DOHH2 (cell line): ENCODE results near the gene ITGA8.
"Not testable (repeated sequence)": the region's sequence is repeated elsewhere in the genome, so short reads cannot be mapped to it uniquely, and the experiment has no call there.

Source experiments
- H3F3A ChIP-seq: fragments of 200-600 bp; sonication (generic), shearing (Covaris generic); 2 replicates; pipeline ENCODE4 v1.6.0; 2016; ENCODE audit warnings: antibody characterized with exemption, mild to moderate bottlenecking; ENCODE audit not compliant: control insufficient read depth, insufficient read depth
- H3K27ac ChIP-seq: fragments of 200-600 bp; sonication (generic); 2 replicates; pipeline ENCODE4 v1.5.1; 2014; ENCODE audit warnings: low read depth, mild to moderate bottlenecking, low read length, moderate library complexity
- H3K27me3 ChIP-seq: fragments of 200-600 bp; sonication (generic); 2 replicates; pipeline ENCODE4 v1.6.1; 2014; ENCODE audit warnings: mild to moderate bottlenecking, low read length, mixed read lengths; ENCODE audit not compliant: control insufficient read depth
- H3K36me3 ChIP-seq: fragments of 200-600 bp; sonication (generic); 2 replicates; pipeline ENCODE4 v1.6.1; 2014; ENCODE audit warnings: mild to moderate bottlenecking, low read length, moderate library complexity, mixed read lengths; ENCODE audit not compliant: control insufficient read depth
- H3K4me1 ChIP-seq: fragments of 200-600 bp; sonication (generic); 2 replicates; pipeline ENCODE4 v1.6.1; 2014; ENCODE audit warnings: mild to moderate bottlenecking, low read length, mixed read lengths; ENCODE audit not compliant: control insufficient read depth
- H3K4me2 ChIP-seq: fragments of 200-600 bp; sonication (generic); 2 replicates; pipeline ENCODE4 v1.6.0; 2014; ENCODE audit warnings: mild to moderate bottlenecking, low read length, moderate library complexity
- H3K4me3 ChIP-seq: fragments of 200-600 bp; sonication (generic); 2 replicates; pipeline ENCODE4 v1.5.1; 2014; ENCODE audit warnings: mild to moderate bottlenecking, low read length, mixed read lengths
- H3K79me2 ChIP-seq: fragments of 200-600 bp; sonication (generic); 2 replicates; pipeline ENCODE4 v1.6.1; 2014; ENCODE audit warnings: mild to moderate bottlenecking, low read length, mixed read lengths; ENCODE audit not compliant: control insufficient read depth
- H3K9me2 ChIP-seq: fragments of 200-600 bp; sonication (generic); replicated peaks from 2 replicates; pipeline ENCODE4 v1.6.1; 2014; ENCODE audit warnings: mild to moderate bottlenecking, low read length, mixed read lengths; ENCODE audit not compliant: control insufficient read depth
- H3K9me3 ChIP-seq: fragments of 200-600 bp; sonication (generic); 2 replicates; pipeline ENCODE4 v1.6.1; 2014; ENCODE audit warnings: antibody characterized with exemption, low read length, mixed read lengths; ENCODE audit not compliant: control insufficient read depth, insufficient read depth
- H4K20me1 ChIP-seq: fragments of 200-600 bp; sonication (generic); 2 replicates; pipeline ENCODE4 v1.6.0; 2014; ENCODE audit warnings: low read depth, mild to moderate bottlenecking, antibody characterized with exemption, low read length, moderate library complexity; ENCODE audit not compliant: control insufficient read depth, insufficient read depth
- CTCF ChIP-seq: fragments of 200-600 bp; sonication (generic); IDR thresholded peaks from one replicate; pipeline ENCODE4 v1.5.1; 2014; ENCODE audit warnings: antibody characterized with exemption, mild to moderate bottlenecking, low read depth, low read length; ENCODE audit not compliant: poor library complexity, severe bottlenecking
- EZH2phosphoT487 ChIP-seq: fragments of 200-600 bp; sonication (generic); IDR thresholded peaks from 2 replicates; pipeline ENCODE4 v1.6.1; 2017; ENCODE audit warnings: borderline replicate concordance, mild to moderate bottlenecking, antibody characterized with exemption, low read length, moderate library complexity, mixed read lengths

The ITGA8 gene

GRCh38 chr10:15640536-15641085 lies 79.1 kb downstream of the ITGA8 start:
- H3K27me3 ChIP-seq: no peaks in the 10 kb centered on the region
- no peaks in the 10 kb centered on the region for H3K4me1 ChIP-seq
- no peaks in the 10 kb centered on the region for H3K9me3 ChIP-seq
- H3K27ac ChIP-seq: no peak overlapping the region
- H3K79me2 ChIP-seq: no peaks in the 10 kb centered on the region
- H3K4me2 ChIP-seq: no peak overlapping the region
- H3K4me3 ChIP-seq: no peak overlapping the region
- H3F3A ChIP-seq: no peaks in the 10 kb centered on the region
- H3K36me3 ChIP-seq: no peaks in the 10 kb centered on the region
- no peaks in the 10 kb centered on the region for H4K20me1 ChIP-seq
- TF ChIP-seq CTCF (no peak), EZH2phosphoT487 (no peak)
- no peaks in the 10 kb centered on the region for H3K9me2 ChIP-seq

- H3K27me3 ChIP-seq: no peaks in the 10 kb centered on the region
- no peaks in the 10 kb centered on the region for H3K4me1 ChIP-seq
- H3K4me2 ChIP-seq: no peak overlapping the region
- no peak for TF ChIP-seq CTCF
- no peak overlapping the region for H3K4me3 ChIP-seq
- no peaks in the 10 kb centered on the region for H3K36me3 ChIP-seq
- no peak overlapping the region for H3K27ac ChIP-seq
- no peaks in the 10 kb centered on the region for H4K20me1 ChIP-seq
- H3K9me3 ChIP-seq: no peaks in the 10 kb centered on the region
- H3F3A ChIP-seq: no peaks in the 10 kb centered on the region
- H3K79me2 ChIP-seq: no peaks in the 10 kb centered on the region
- H3K9me2 ChIP-seq: no peaks in the 10 kb centered on the region
Observed at GRCh38 chr10:15636446-15636845, 83.3 kb downstream of the ITGA8 start.

GRCh38 chr10:15632456-15633091 lies 87.1 kb downstream of the ITGA8 start:
- Histone ChIP-seq H3K4me2 (no peak overlapping the region), H3K9me3 (no peaks in the 10 kb centered on the region), H3K4me1 (no peaks in the 10 kb centered on the region), H3F3A (no peaks in the 10 kb centered on the region), H3K36me3 (no peaks in the 10 kb centered on the region), H3K27ac (no peak overlapping the region), H3K79me2 (no peaks in the 10 kb centered on the region), H4K20me1 (no peaks in the 10 kb centered on the region), H3K4me3 (no peak overlapping the region), H3K27me3 (no peaks in the 10 kb centered on the region), H3K9me2 (no peaks in the 10 kb centered on the region)
- TF ChIP-seq EZH2phosphoT487: no peak
- no peak for TF ChIP-seq CTCF

GRCh38 chr10:15631205-15631604 lies 88.5 kb downstream of the ITGA8 start:
- H3K27me3 ChIP-seq, H3F3A ChIP-seq, H3K9me3 ChIP-seq, H3K4me3 ChIP-seq, H3K27ac ChIP-seq, H4K20me1 ChIP-seq, H3K79me2 ChIP-seq, H3K4me1 ChIP-seq, H3K36me3 ChIP-seq, H3K9me2 ChIP-seq, H3K4me2 ChIP-seq: not testable (repeated sequence)
